WERI-Rb-1 (cell line): ENCODE measurements around the gene TAOK3.
"Not testable (repeated sequence)": the region's sequence is repeated elsewhere in the genome, so short reads cannot be mapped to it uniquely, and the experiment has no call there.

Experiments
- DNase-seq: peaks from one replicate; pipeline ENCODE4 v3.0.0-alpha.2; 2020
- H3K27ac ChIP-seq: fragments of 250-450 bp; sonication (Bioruptor Pico); 2 replicates; pipeline ENCODE4 v1.5.1; 2020; ENCODE audit warnings: mild to moderate bottlenecking, moderate library complexity
- H3K27me3 ChIP-seq: fragments of 250-450 bp; sonication (Bioruptor Pico); 2 replicates; pipeline ENCODE4 v1.5.1; 2021; ENCODE audit warnings: mild to moderate bottlenecking, low read depth, moderate library complexity; ENCODE audit not compliant: insufficient read depth, severe bottlenecking
- H3K36me3 ChIP-seq: fragments of 250-450 bp; sonication (Bioruptor Pico); 2 replicates; pipeline ENCODE4 v1.5.1; 2020; ENCODE audit warnings: mild to moderate bottlenecking, moderate library complexity
- H3K4me3 ChIP-seq: 2 replicates; pipeline ENCODE4 v1.5.1; 2011; ENCODE audit warnings: low read depth, mild to moderate bottlenecking, control low read depth, low read length
- H3K9me3 ChIP-seq: fragments of 250-450 bp; sonication (Bioruptor Pico); 2 replicates; pipeline ENCODE4 v1.5.1; 2021; ENCODE audit warnings: mild to moderate bottlenecking, moderate library complexity; ENCODE audit not compliant: severe bottlenecking
- TF ChIP-seq, protein P1 (sequence below): IDR thresholded peaks from 2 replicates; pipeline ENCODE4 v1.5.1; 2011; ENCODE audit warnings: low read depth, mild to moderate bottlenecking, control low read depth, inconsistent platforms, low read length

Gene TAOK3

DNA sequence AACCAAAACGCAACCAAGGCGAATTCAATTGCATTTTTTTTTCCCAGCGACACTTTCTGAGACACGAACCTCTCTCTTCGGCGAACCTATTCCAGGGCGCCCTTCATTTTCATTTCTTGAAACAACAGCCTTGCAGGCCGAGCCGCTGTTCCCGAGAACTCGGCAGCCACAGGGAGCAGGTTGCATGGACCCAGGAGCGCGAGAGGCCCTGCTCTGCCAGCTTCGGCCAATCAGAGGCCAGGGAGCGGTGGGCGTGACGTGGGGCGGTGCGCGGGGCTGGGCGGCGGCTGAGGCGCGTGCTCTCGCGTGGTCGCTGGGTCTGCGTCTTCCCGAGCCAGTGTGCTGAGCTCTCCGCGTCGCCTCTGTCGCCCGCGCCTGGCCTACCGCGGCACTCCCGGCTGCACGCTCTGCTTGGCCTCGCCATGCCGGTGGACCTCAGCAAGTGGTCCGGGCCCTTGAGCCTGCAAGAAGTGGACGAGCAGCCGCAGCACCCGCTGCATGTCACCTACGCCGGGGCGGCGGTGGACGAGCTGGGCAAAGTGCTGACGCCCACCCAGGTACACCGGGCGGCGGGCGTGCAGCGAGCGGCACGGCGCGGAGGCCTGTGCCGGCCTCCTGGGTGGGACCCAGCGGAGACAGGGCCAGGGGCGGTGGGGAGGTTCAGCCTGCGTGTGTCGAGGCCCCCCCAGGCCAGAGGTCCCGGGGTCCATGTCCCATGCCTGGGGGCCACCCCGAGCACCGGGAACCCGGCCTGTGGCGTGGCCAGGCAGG lies 236.7 kb downstream of the TAOK3 start, which contains the start of gene PEBP1:
PEBP1 (plus strand) TSS at position 337 of the 771 bp plus-strand sequence; CDS start at position 423, 86 bp downstream.
- Histone ChIP-seq H3K4me3 (peak within 1 kb of the TSS; percentile 66), H3K27ac (peak within 1 kb of the TSS; percentile 56; the same call in 1 of the 2 replicates), H3K36me3 (no peaks in the 10 kb centered on the region), H3K27me3 (no peaks in the 10 kb centered on the region), H3K9me3 (peaks cover 3% of the 10 kb centered on the region)
- DNase-seq: peak; percentile 85
- TF ChIP-seq, protein P1, sequence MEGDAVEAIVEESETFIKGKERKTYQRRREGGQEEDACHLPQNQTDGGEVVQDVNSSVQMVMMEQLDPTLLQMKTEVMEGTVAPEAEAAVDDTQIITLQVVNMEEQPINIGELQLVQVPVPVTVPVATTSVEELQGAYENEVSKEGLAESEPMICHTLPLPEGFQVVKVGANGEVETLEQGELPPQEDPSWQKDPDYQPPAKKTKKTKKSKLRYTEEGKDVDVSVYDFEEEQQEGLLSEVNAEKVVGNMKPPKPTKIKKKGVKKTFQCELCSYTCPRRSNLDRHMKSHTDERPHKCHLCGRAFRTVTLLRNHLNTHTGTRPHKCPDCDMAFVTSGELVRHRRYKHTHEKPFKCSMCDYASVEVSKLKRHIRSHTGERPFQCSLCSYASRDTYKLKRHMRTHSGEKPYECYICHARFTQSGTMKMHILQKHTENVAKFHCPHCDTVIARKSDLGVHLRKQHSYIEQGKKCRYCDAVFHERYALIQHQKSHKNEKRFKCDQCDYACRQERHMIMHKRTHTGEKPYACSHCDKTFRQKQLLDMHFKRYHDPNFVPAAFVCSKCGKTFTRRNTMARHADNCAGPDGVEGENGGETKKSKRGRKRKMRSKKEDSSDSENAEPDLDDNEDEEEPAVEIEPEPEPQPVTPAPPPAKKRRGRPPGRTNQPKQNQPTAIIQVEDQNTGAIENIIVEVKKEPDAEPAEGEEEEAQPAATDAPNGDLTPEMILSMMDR: no peak

DNA sequence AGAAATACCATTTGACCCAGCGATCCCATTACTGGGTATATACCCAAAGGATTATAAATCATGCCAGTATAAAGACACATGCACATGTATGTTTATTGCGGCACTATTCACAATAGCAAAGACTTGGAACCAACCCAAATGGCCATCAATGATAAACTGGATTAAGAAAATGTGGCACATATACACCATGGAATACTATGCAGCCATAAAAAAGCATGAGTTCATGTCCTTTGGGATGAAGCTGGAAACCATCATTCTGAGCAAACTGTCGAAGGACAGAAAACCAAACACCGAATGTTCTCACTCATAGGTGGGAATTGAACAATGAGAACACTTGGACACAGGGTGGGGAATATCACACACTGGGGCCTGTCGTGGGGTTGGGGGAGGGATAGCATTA lies 243.3 kb downstream of the TAOK3 start:
- DNase-seq, H3K9me3 ChIP-seq, H3K36me3 ChIP-seq, H3K27me3 ChIP-seq, H3K4me3 ChIP-seq, H3K27ac ChIP-seq: not testable (repeated sequence)

DNA sequence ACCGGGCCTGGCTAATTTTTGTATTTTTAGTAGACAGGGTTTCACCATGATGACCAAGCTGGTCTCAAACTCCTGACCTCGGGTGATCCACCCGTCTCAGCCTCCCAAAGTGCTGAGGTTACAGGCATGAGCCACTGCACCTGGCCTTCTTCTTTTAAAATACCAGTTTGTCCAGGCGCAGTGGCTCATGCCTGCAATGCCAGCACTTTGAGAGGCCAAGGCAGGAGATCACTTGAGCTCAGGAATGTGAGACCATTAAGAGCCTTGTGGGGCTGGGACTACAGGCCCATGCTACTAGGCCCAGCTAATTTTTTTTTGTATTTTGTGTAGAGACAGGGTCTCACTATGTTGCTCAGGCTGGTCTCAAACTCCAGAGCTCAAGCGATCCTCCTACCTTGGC lies 244.8 kb downstream of the TAOK3 start:
- Histone ChIP-seq H3K36me3 (no peaks in the 10 kb centered on the region), H3K9me3 (no peaks in the 10 kb centered on the region), H3K27me3 (no peaks in the 10 kb centered on the region), H3K27ac (no peak overlapping the region), H3K4me3 (no peak overlapping the region)
- no peak for DNase-seq
- TF ChIP-seq, protein P1: no peak

DNA sequence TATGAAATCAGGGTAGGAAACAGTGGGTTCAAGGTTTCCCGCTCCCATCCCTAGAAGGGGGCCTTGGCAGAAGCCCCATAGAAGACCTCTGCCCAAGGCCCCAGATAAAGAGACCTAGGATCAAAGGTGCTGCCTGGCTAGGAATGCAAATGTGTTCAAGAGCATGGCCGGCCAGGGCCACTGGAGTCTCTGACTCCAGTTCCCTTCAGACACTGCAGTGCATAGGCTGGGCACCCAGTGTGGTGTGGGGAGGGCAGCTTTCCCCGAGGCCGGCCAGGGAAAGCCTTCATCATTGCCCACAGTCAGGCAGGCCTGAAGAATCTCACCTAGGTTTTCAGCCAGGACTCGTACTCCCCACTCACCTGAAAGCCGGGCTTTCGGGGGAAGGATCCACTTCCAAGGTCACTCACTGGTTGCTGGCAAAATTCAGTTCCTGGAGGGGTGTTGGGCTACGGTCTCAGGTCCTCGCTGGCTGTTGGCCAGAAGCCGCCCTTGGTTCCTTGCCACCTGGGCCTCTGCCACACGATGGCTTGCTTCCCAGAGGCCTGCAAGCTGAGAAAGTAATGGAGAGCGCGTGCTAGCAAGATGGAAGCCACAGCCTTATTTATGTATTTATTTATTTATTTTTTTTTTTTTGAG lies 246.5 kb downstream of the TAOK3 start:
- TF ChIP-seq, protein P1: no peak
- Histone ChIP-seq H3K36me3 (no peaks in the 10 kb centered on the region), H3K27ac (no peak overlapping the region), H3K9me3 (no peaks in the 10 kb centered on the region), H3K27me3 (no peaks in the 10 kb centered on the region), H3K4me3 (no peak overlapping the region)
- DNase-seq: no peak

DNA sequence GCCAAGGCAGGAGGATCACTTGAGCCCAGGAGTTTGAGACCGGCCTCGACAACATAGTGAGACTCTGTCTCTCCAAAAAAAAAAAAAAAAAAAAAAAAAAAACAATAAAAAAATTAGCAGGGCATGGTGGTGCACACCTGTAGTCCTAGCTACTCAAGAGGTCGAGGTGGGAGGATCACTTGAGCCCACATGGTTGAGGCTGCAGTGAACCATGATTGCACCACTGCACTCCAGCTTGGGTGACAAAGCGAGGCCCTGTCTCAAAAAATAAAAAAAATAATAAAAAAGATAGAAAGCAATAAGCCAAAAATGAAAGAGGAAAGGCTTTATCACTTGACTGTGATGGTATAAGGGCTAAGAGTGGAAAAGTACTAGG lies 247.0 kb downstream of the TAOK3 start:
- Histone ChIP-seq H3K36me3 (no peaks in the 10 kb centered on the region), H3K27me3 (no peaks in the 10 kb centered on the region), H3K4me3 (no peak overlapping the region), H3K9me3 (no peaks in the 10 kb centered on the region), H3K27ac (no peak overlapping the region)
- TF ChIP-seq, protein P1: no peak
- no peak for DNase-seq

DNA sequence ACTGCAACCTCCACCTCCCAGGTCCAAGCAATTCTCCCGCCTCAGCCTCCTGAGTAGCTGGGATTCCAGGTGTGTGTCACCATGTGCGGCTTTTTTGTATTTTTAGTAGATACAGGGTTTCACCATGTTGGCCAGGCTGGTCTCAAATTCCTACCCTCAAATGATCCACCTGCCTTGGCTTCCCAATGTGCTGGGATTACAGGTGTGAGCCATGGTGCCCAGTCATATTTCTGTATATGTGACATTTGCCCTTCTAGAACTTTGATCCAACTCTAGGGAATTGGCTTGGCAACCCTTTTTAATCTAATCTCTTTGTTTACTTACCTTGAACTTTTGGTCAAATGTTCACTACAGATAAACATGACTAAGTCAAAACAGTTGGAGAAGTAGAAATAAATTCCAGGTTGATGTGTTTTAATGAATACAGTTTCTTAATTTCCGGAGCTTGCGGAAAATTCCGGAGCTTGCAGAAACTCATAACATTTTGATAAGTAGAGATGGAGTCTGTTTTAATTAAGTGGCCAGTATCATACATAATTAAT lies 248.3 kb downstream of the TAOK3 start:
- Histone ChIP-seq H3K36me3 (no peaks in the 10 kb centered on the region), H3K27ac (no peak overlapping the region), H3K9me3 (no peaks in the 10 kb centered on the region), H3K4me3 (no peak overlapping the region), H3K27me3 (no peaks in the 10 kb centered on the region)
- TF ChIP-seq, protein P1: no peak
- no peak for DNase-seq
